NB4 (cell line): Measurements from ENCODE around the gene DNAI1.

ENCODE experiments used
- DNase-seq: peaks from one replicate; pipeline ENCODE4 v3.0.0; 2010; ENCODE audit warnings: low read depth
- H3K4me3 ChIP-seq: one replicate; pipeline ENCODE4 v1.5.1; 2011; ENCODE audit warnings: mild to moderate bottlenecking, low read depth, low read length, moderate library complexity
- CTCF ChIP-seq: IDR thresholded peaks from one replicate; pipeline ENCODE4 v1.5.1; 2012; ENCODE audit warnings: low read depth, low read length
- MAX ChIP-seq: IDR thresholded peaks from 2 replicates; pipeline ENCODE4 v1.6.1; 2011; ENCODE audit warnings: low read depth, low read length
- MYC ChIP-seq: IDR thresholded peaks from 2 replicates; pipeline ENCODE4 v1.6.1; 2011; ENCODE audit warnings: low read depth, low read length
- POLR2A ChIP-seq: IDR thresholded peaks from 2 replicates; pipeline ENCODE4 v1.6.1; 2011; ENCODE audit warnings: mild to moderate bottlenecking; ENCODE audit not compliant: insufficient read length; ENCODE audit errors: extremely low read depth

DNAI1 gene

GRCh38 chr9:34452568-34452967 is 6.0 kb upstream of the DNAI1 start:
- TF ChIP-seq POLR2A = no peak
- no peak for TF ChIP-seq MYC
- no peak for TF ChIP-seq MAX
- TF ChIP-seq CTCF = no peak
- no peak overlapping the region for H3K4me3 ChIP-seq
- DNase-seq = no peak

- peak; percentile 83 for DNase-seq
- no peak overlapping the region for H3K4me3 ChIP-seq
- TF ChIP-seq POLR2A (no peak), MYC (no peak), CTCF (peak; percentile 12)
These were observed 4.0 kb upstream of the DNAI1 start for GRCh38 chr9:34454571-34455065.

GRCh38 chr9:34456151-34456550 is 2.5 kb upstream of the DNAI1 start:
- no peak for DNase-seq
- no peak overlapping the region for H3K4me3 ChIP-seq
- TF ChIP-seq POLR2A (no peak), CTCF (no peak), MYC (no peak), MAX (no peak)

- H3K4me3 ChIP-seq = no peak overlapping the region
- TF ChIP-seq POLR2A (no peak), MAX (no peak), MYC (no peak), CTCF (no peak)
- DNase-seq = no peak
These were observed 1.9 kb upstream of the DNAI1 start for GRCh38 chr9:34456746-34457145.

GRCh38 chr9:34457266-34458012 is 1.2 kb upstream of the DNAI1 start:
- TF ChIP-seq MYC = no peak
- TF ChIP-seq MAX = no peak
- TF ChIP-seq POLR2A = no peak
- TF ChIP-seq CTCF = no peak
- DNase-seq = peak; percentile 41
- H3K4me3 ChIP-seq = peak overlapping the region; percentile 62
